Measurements from ENCODE around the gene CDH18.

CDH18 gene

GRCh38 chr5:19577882-19578281 lies 410.1 kb downstream of the CDH18 start:
- no peaks in the 10 kb centered on the region for H3K79me2 ChIP-seq (ENCODE audit: insufficient read depth, low read length)
- H4K20me1 ChIP-seq (ENCODE audit: low read depth, low read length), result no peaks in the 10 kb centered on the region
- H3K9me3 ChIP-seq (ENCODE audit: insufficient read depth, low read length), result no peaks in the 10 kb centered on the region
- H3K9ac ChIP-seq (ENCODE audit: low read length), result no peak overlapping the region
- no peaks in the 10 kb centered on the region for H3F3A ChIP-seq (ENCODE audit: insufficient read depth)
- H3K9me2 ChIP-seq (replicated peaks; ENCODE audit: insufficient read depth, low read length), result no peaks in the 10 kb centered on the region
- TF ChIP-seq EZH2phosphoT487 (conservative IDR thresholded peaks at IDR 0.05; ENCODE audit: low read length) (no peak), CTCF (IDR thresholded peaks at IDR 0.05; ENCODE audit: insufficient read depth, low read length, poor library complexity, severe bottlenecking) (no peak)
- H2AFZ ChIP-seq (ENCODE audit: low read depth, low read length, severe bottlenecking), result peak overlapping the region; percentile 7
- no peak overlapping the region for H3K27ac ChIP-seq (ENCODE audit: low read depth, low read length)
- no peaks in the 10 kb centered on the region for H3K27me3 ChIP-seq (ENCODE audit: low read length)
- no peak overlapping the region for H3K4me2 ChIP-seq (ENCODE audit: low read depth, low read length, poor library complexity, severe bottlenecking)
- no peak overlapping the region for H3K4me3 ChIP-seq (ENCODE audit: insufficient read depth, low read length, poor library complexity, severe bottlenecking)
- H3K36me3 ChIP-seq (ENCODE audit: low read length), result no peaks in the 10 kb centered on the region

GRCh38 chr5:19568004-19568403 lies 420.0 kb downstream of the CDH18 start:
- H3K79me2 ChIP-seq (ENCODE audit: insufficient read depth, low read length), result no peaks in the 10 kb centered on the region
- no peaks in the 10 kb centered on the region for H3K36me3 ChIP-seq (ENCODE audit: low read length)
- no peaks in the 10 kb centered on the region for H3F3A ChIP-seq (ENCODE audit: insufficient read depth)
- H3K4me2 ChIP-seq (ENCODE audit: low read depth, low read length, poor library complexity, severe bottlenecking), result no peak overlapping the region
- no peaks in the 10 kb centered on the region for H3K27me3 ChIP-seq (ENCODE audit: low read length)
- H3K9me3 ChIP-seq (ENCODE audit: insufficient read depth, low read length), result peaks cover 9% of the 10 kb centered on the region; the same call in 1 of the 2 replicates
- no peaks in the 10 kb centered on the region for H3K9me2 ChIP-seq (replicated peaks; ENCODE audit: insufficient read depth, low read length)
- H3K4me3 ChIP-seq (ENCODE audit: insufficient read depth, low read length, poor library complexity, severe bottlenecking), result no peak overlapping the region
- no peaks in the 10 kb centered on the region for H4K20me1 ChIP-seq (ENCODE audit: low read depth, low read length)
- TF ChIP-seq CTCF (IDR thresholded peaks at IDR 0.05; ENCODE audit: insufficient read depth, low read length, poor library complexity, severe bottlenecking) (no peak), EZH2phosphoT487 (conservative IDR thresholded peaks at IDR 0.05; ENCODE audit: low read length) (no peak)
- no peak overlapping the region for H3K9ac ChIP-seq (ENCODE audit: low read length)
- no peak overlapping the region for H2AFZ ChIP-seq (ENCODE audit: low read depth, low read length, severe bottlenecking)
- no peak overlapping the region for H3K27ac ChIP-seq (ENCODE audit: low read depth, low read length)

GRCh38 chr5:19565466-19565865 lies 422.5 kb downstream of the CDH18 start:
- Histone ChIP-seq H3K27me3 (ENCODE audit: low read length) (no peaks in the 10 kb centered on the region), H3K4me3 (ENCODE audit: insufficient read depth, low read length, poor library complexity, severe bottlenecking) (no peak overlapping the region), H3K36me3 (ENCODE audit: low read length) (no peaks in the 10 kb centered on the region), H4K20me1 (ENCODE audit: low read depth, low read length) (no peaks in the 10 kb centered on the region), H3K79me2 (ENCODE audit: insufficient read depth, low read length) (no peaks in the 10 kb centered on the region), H2AFZ (ENCODE audit: low read depth, low read length, severe bottlenecking) (no peak overlapping the region), H3F3A (ENCODE audit: insufficient read depth) (no peaks in the 10 kb centered on the region), H3K9me2 (replicated peaks; ENCODE audit: insufficient read depth, low read length) (no peaks in the 10 kb centered on the region), H3K27ac (ENCODE audit: low read depth, low read length) (no peak overlapping the region), H3K9ac (ENCODE audit: low read length) (no peak overlapping the region), H3K9me3 (ENCODE audit: insufficient read depth, low read length) (peaks cover 9% of the 10 kb centered on the region; the same call in 1 of the 2 replicates), H3K4me2 (ENCODE audit: low read depth, low read length, poor library complexity, severe bottlenecking) (no peak overlapping the region)
- no peak for TF ChIP-seq EZH2phosphoT487 (conservative IDR thresholded peaks at IDR 0.05; ENCODE audit: low read length)

- no peaks in the 10 kb centered on the region for H3K79me2 ChIP-seq (ENCODE audit: insufficient read depth, low read length)
- H3F3A ChIP-seq (ENCODE audit: insufficient read depth), result no peaks in the 10 kb centered on the region
- no peak overlapping the region for H2AFZ ChIP-seq (ENCODE audit: low read depth, low read length, severe bottlenecking)
- H3K9ac ChIP-seq (ENCODE audit: low read length), result no peak overlapping the region
- H3K4me2 ChIP-seq (ENCODE audit: low read depth, low read length, poor library complexity, severe bottlenecking), result no peak overlapping the region
- no peaks in the 10 kb centered on the region for H3K36me3 ChIP-seq (ENCODE audit: low read length)
- H4K20me1 ChIP-seq (ENCODE audit: low read depth, low read length), result no peaks in the 10 kb centered on the region
- TF ChIP-seq EZH2phosphoT487 (conservative IDR thresholded peaks at IDR 0.05; ENCODE audit: low read length) (no peak), CTCF (IDR thresholded peaks at IDR 0.05; ENCODE audit: insufficient read depth, low read length, poor library complexity, severe bottlenecking) (no peak)
- H3K27me3 ChIP-seq (ENCODE audit: low read length), result no peaks in the 10 kb centered on the region
- H3K9me2 ChIP-seq (replicated peaks; ENCODE audit: insufficient read depth, low read length), result no peaks in the 10 kb centered on the region
- peaks cover 9% of the 10 kb centered on the region; the same call in 1 of the 2 replicates for H3K9me3 ChIP-seq (ENCODE audit: insufficient read depth, low read length)
- H3K4me3 ChIP-seq (ENCODE audit: insufficient read depth, low read length, poor library complexity, severe bottlenecking), result no peak overlapping the region
- H3K27ac ChIP-seq (ENCODE audit: low read depth, low read length), result no peak overlapping the region
These were observed 424.0 kb downstream of the CDH18 start for GRCh38 chr5:19564036-19564435.

Measured in SU-DHL-6 (cell line).